A549 (cell line): ENCODE data around the gene PFKFB3. TPM values are rescaled to one million over a fixed set of nuclear protein-coding genes. Genes with fewer than 3 reads are reported as not detected.

ENCODE experiments used
- ATAC-seq, 2 experiments: fragments of 200-7000 bp in 1 of 2; fragments of >200 bp in 1 of 2; cut with Nextera tagmentation in 1 of 2; cut with Tn5 transposase in 1 of 2; 3 replicates each; pipeline versions ENCODE4 v1.8.0 to v1.9.1; 2018 to 2020; ENCODE audit warnings: mild to moderate bottlenecking in 1 of 2, moderate library complexity in 1 of 2
- CTCF ChIA-PET: fragments of 300-600 bp; sonication (Branson Sonifier 250); formaldehyde crosslinking; extraction: SDS; loops from one replicate; lab custom pipeline; 2021; ENCODE audit warnings: antibody characterized with exemption, inconsistent platforms; lab: Yijun Ruan, JAX
- POLR2A ChIA-PET: fragments of 350-600 bp; formaldehyde crosslinking; extraction: SDS; loops from one replicate; lab custom pipeline; 2021; ENCODE audit warnings: antibody characterized with exemption, inconsistent platforms; lab: Yijun Ruan, JAX
- DNase-seq, 2 experiments: peaks; one replicate each; pipeline versions ENCODE4 v3.0.0 to v3.0.0-alpha.2; 2011 to 2016; ENCODE audit warnings: low read depth in 1 of 2, low spot score in 1 of 2
- FAIRE-seq: peaks from 2 replicates; lab custom pipeline; 2011; peaks lifted over from hg19 to GRCh38; lab: Jason Lieb, UNC
- H3K27ac ChIP-seq, 2 experiments: fragments of >200 bp; sonication (Bioruptor Twin); formaldehyde crosslinking; 3 replicates each; pipeline ENCODE4 v1.5.1; 2016 to 2017
- H3K4me1 ChIP-seq: fragments of >200 bp; sonication (Bioruptor Twin); formaldehyde crosslinking; 3 replicates; pipeline ENCODE4 v1.6.1; 2016
- H3K4me2 ChIP-seq: fragments of >200 bp; sonication (Bioruptor Twin); formaldehyde crosslinking; 3 replicates; pipeline ENCODE4 v1.6.1; 2016
- H3K4me3 ChIP-seq: fragments of >200 bp; sonication (Bioruptor Twin); formaldehyde crosslinking; 3 replicates; pipeline ENCODE4 v1.5.1; 2016
- H3K9me3 ChIP-seq: fragments of >200 bp; sonication (Bioruptor Twin); formaldehyde crosslinking; 3 replicates; pipeline ENCODE4 v1.6.1; 2016
- CEBPB ChIP-seq, 2 experiments: fragments of >200 bp in 1 of 2; sonication (Bioruptor Twin) in 1 of 2; formaldehyde crosslinking in 1 of 2; IDR thresholded peaks; 2 replicates each; pipeline ENCODE4 v1.6.1; 2012 to 2016
- CHD2 ChIP-seq: fragments of 150-350 bp; IDR thresholded peaks from 2 replicates; pipeline ENCODE4 v1.6.1; 2014; ENCODE audit warnings: low read length; ENCODE audit not compliant: partially characterized antibody
- CTCF ChIP-seq: fragments of >200 bp; sonication (Bioruptor Twin); formaldehyde crosslinking; IDR thresholded peaks from 3 replicates; pipeline ENCODE4 v1.5.1; 2016
- E2F6 ChIP-seq: IDR thresholded peaks from 2 replicates; pipeline ENCODE4 v1.6.1; 2012; ENCODE audit warnings: low read depth, borderline replicate concordance
- ELK1 ChIP-seq: fragments of 150-350 bp; IDR thresholded peaks from 2 replicates; pipeline ENCODE4 v1.6.1; 2014; ENCODE audit warnings: low read depth, mild to moderate bottlenecking, low read length
- EP300 ChIP-seq, 2 experiments: fragments of >200 bp; sonication (Bioruptor Twin); formaldehyde crosslinking; IDR thresholded peaks; 2 replicates in 1 of 2; 3 replicates in 1 of 2; pipeline ENCODE4 v1.6.1; 2016 to 2017
- FOXS1 ChIP-seq: fragments of 250-450 bp; sonication (Bioruptor Pico); IDR thresholded peaks from 2 replicates; pipeline ENCODE4 v1.5.0; 2020; ENCODE audit warnings: mild to moderate bottlenecking, moderate library complexity
- GATA3 ChIP-seq: IDR thresholded peaks from 2 replicates; pipeline ENCODE4 v1.6.1; 2012; ENCODE audit warnings: borderline replicate concordance
- HES2 ChIP-seq: fragments of >200 bp; sonication (Bioruptor Twin); formaldehyde crosslinking; IDR thresholded peaks from 2 replicates; pipeline ENCODE4 v1.6.1; 2016
- HMGXB4 ChIP-seq: fragments of 250-450 bp; sonication (Bioruptor Pico); IDR thresholded peaks from 2 replicates; pipeline ENCODE4 v1.5.0; 2021; ENCODE audit warnings: mild to moderate bottlenecking, moderate library complexity, borderline replicate concordance
- HOXB13 ChIP-seq: fragments of 250-450 bp; sonication (Bioruptor Pico); IDR thresholded peaks from 2 replicates; pipeline ENCODE4 v1.5.0; 2020; ENCODE audit warnings: low read depth, mild to moderate bottlenecking, moderate library complexity
- HOXB5 ChIP-seq: fragments of 250-450 bp; sonication (Bioruptor Pico); IDR thresholded peaks from 2 replicates; pipeline ENCODE4 v1.5.0; 2020; ENCODE audit warnings: mild to moderate bottlenecking, moderate library complexity
- JUN ChIP-seq, 2 experiments: fragments of >200 bp; sonication (Bioruptor Twin); formaldehyde crosslinking; IDR thresholded peaks; 2 replicates in 1 of 2; 3 replicates in 1 of 2; pipeline ENCODE4 v1.6.1; 2016 to 2017
- KDM5A ChIP-seq: fragments of 200-600 bp; sonication (generic); IDR thresholded peaks from 2 replicates; pipeline ENCODE4 v1.6.1; 2016; ENCODE audit warnings: antibody characterized with exemption, mild to moderate bottlenecking
- MAX ChIP-seq: IDR thresholded peaks from 2 replicates; pipeline ENCODE4 v1.6.1; 2012
- MAZ ChIP-seq: fragments of 150-350 bp; IDR thresholded peaks from 2 replicates; pipeline ENCODE4 v1.6.1; 2014; ENCODE audit warnings: antibody characterized with exemption, low read depth, low read length, borderline replicate concordance
- MYC ChIP-seq: IDR thresholded peaks from 2 replicates; pipeline ENCODE4 v1.6.1; 2012; ENCODE audit warnings: mild to moderate bottlenecking, inconsistent platforms, low read length, improper control_type of control experiment, borderline replicate concordance
- NFE2L2 ChIP-seq: fragments of 150-350 bp; conservative IDR thresholded peaks from 2 replicates; pipeline ENCODE4 v1.6.1; 2014; ENCODE audit warnings: low read length
- NPAS2 ChIP-seq: fragments of 250-450 bp; sonication (Bioruptor Pico); IDR thresholded peaks from 2 replicates; pipeline ENCODE4 v1.8.0; 2022; ENCODE audit warnings: mild to moderate bottlenecking, moderate library complexity, borderline replicate concordance
- POLR2AphosphoS2 ChIP-seq: conservative IDR thresholded peaks from 2 replicates; pipeline ENCODE4 v1.6.1; 2012; ENCODE audit warnings: low read length, improper control_type of control experiment, inconsistent platforms
- RAD21 ChIP-seq, 2 experiments: fragments of >200 bp in 1 of 2; sonication (Bioruptor Twin) in 1 of 2; formaldehyde crosslinking in 1 of 2; IDR thresholded peaks in 1 of 2; conservative IDR thresholded peaks in 1 of 2; 2 replicates in 1 of 2; 3 replicates in 1 of 2; pipeline ENCODE4 v1.6.1; 2012 to 2018; ENCODE audit warnings: inconsistent platforms in 1 of 2
- RCOR1 ChIP-seq: fragments of 150-350 bp; IDR thresholded peaks from 2 replicates; pipeline ENCODE4 v1.6.1; 2014; ENCODE audit warnings: antibody characterized with exemption, low read length, low read depth
- RFX5 ChIP-seq: fragments of 450-650 bp; IDR thresholded peaks from 2 replicates; pipeline ENCODE4 v1.7.1; 2014; ENCODE audit warnings: antibody characterized with exemption, mild to moderate bottlenecking, moderate library complexity
- SMC3 ChIP-seq: fragments of >200 bp; sonication (Bioruptor Twin); formaldehyde crosslinking; IDR thresholded peaks from 3 replicates; pipeline ENCODE4 v1.6.1; 2018; ENCODE audit warnings: inconsistent platforms
- TFCP2L1 ChIP-seq: fragments of 250-450 bp; sonication (Bioruptor Pico); IDR thresholded peaks from 2 replicates; pipeline ENCODE4 v1.5.0; 2021; ENCODE audit warnings: mild to moderate bottlenecking
- USF2 ChIP-seq: fragments of 450-650 bp; IDR thresholded peaks from 2 replicates; pipeline ENCODE4 v1.6.1; 2014; ENCODE audit warnings: antibody characterized with exemption
- ZFP36 ChIP-seq: fragments of 450-650 bp; IDR thresholded peaks from 2 replicates; pipeline ENCODE4 v1.6.1; 2014; ENCODE audit warnings: borderline replicate concordance; ENCODE audit not compliant: partially characterized antibody
- WGBS: methylation state at CpG from one replicate; pipeline ENCODE4 v1.1.6; 2017; ENCODE audit errors: missing lambda C conversion rate; 5-methylcytosine and 5-hydroxymethylcytosine counted together
- polyA plus RNA-seq, 4 experiments: library from polyadenylated mRNA; depleted of rRNA in 3 of 4; stranded (reverse); fragments of >200 nt; fragmentation: RNase III in 1 of 4; extraction: RNeasy Plus Mini Kit Qiagen cat#74134 plus additional on column Dnase treatment in 1 of 4; gene quantifications; 2 replicates in 3 of 4; 3 replicates in 1 of 4; pipeline ENCODE4 v1.2.3, GENCODE V29; 2011 to 2017

Gene PFKFB3
- polyA plus RNA-seq, 2 of the 4 experiments (the other 2 are of a cell fraction) = 139 to 232 TPM

GRCh38 chr10:6202684-6203330 is at the start of gene PFKFB3 (continued):
- peak in 1 of 2 experiments; percentile 14; a peak in 1 of 4 replicates for TF ChIP-seq CEBPB (IDR thresholded peaks at IDR 0.05)
- TF ChIP-seq E2F6 = no peak
- 0 out of 2 replicates have a peak, but pooled peaks have one; percentile 35 for TF ChIP-seq HOXB5 (CRISPR knock-in tag)
- TF ChIP-seq SMC3 = peak; percentile 96
- TF ChIP-seq RAD21 (conservative IDR thresholded peaks at IDR 0.05 in 1 of 2, IDR thresholded peaks at IDR 0.05 in 1 of 2) = peak; percentile 77 to 96
- peak; percentile 29; the same call in 1 of the 2 replicates for TF ChIP-seq GATA3
- peak; percentile 96 to 100 for TF ChIP-seq JUN (IDR thresholded peaks at IDR 0.05)
- no peak for TF ChIP-seq RCOR1
- 0 out of 2 replicates have a peak, but pooled peaks have one; percentile 30 for TF ChIP-seq RFX5
- peak; percentile 97 for TF ChIP-seq MAX
- TF ChIP-seq NFE2L2 = no peak
- no peak for TF ChIP-seq CHD2
- TF ChIP-seq MYC = peak; percentile 97
- TF ChIP-seq TFCP2L1 (CRISPR knock-in tag) = peak; percentile 97
- TF ChIP-seq POLR2AphosphoS2 = no peak
- TF ChIP-seq USF2 = 0 out of 2 replicates have a peak, but pooled peaks have one; percentile 44
- TF ChIP-seq, all 56 proteins: peak for 28

- no peaks in the 10 kb centered on the region for H3K9me3 ChIP-seq
- DNase-seq = no peak
- H3K27ac ChIP-seq = no peak overlapping the region
- 86% methylated on average over 7 of the region's 7 CpGs for WGBS
- no peak overlapping the region for H3K4me2 ChIP-seq
- CTCF ChIA-PET = interaction anchor here (0.6 to 2.6 kb wide), 4 partner anchors 18 to 248 kb away, joined by 3 to 9 read pairs (median 4); partner anchors contain the start of gene PFKFB3
- no peak for ATAC-seq
- TF ChIP-seq HES2 = no peak
- TF ChIP-seq EP300 (IDR thresholded peaks at IDR 0.05) = no peak
- no peak for TF ChIP-seq ELK1
- TF ChIP-seq FOXS1 (CRISPR knock-in tag) = no peak
- TF ChIP-seq, all 56 proteins: peak for 0
- POLR2A ChIA-PET = interaction anchor here (1.6 kb wide), 1 partner anchor 10 kb away, joined by 6 read pairs; no protein-coding TSS in a partner anchor
- Histone ChIP-seq H3K4me1 (peaks cover 8% of the 10 kb centered on the region; the same call in 2 of the 3 replicates), H3K4me3 (no peak overlapping the region)
- no peak for FAIRE-seq
Observed at GRCh38 chr10:6153845-6154244, 48.9 kb upstream of the PFKFB3 start.

DNA sequence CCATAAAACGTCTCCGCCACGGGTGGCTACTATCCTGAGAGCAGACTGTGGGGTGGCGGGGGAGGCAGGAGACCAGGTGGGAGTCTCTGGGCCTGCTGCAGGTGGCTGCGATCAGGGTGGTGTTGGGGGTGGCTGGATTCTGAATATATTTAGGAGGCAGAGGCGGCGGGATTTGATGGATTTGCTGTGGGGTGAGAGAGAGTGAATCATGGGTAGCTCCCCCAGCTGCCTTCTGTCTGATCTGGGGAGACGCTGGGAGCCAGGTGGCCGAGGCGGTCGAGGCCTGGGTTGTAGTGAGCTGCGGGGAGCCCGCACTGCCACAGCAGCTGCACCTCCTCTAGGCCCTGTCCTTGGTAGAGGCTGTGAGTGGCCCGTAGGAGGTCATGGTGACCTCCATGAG is 48.2 kb upstream of the PFKFB3 start:
- Histone ChIP-seq H3K4me2 (no peak overlapping the region), H3K9me3 (no peaks in the 10 kb centered on the region), H3K4me3 (no peak overlapping the region), H3K4me1 (peaks cover 8% of the 10 kb centered on the region; the same call in 2 of the 3 replicates), H3K27ac (no peak overlapping the region)
- ChIA-PET POLR2A (interaction anchor here (1.6 kb wide), 1 partner anchor 9 kb away, joined by 6 read pairs; no protein-coding TSS in a partner anchor), CTCF (interaction anchor here (0.6 to 2.6 kb wide), 3 partner anchors 19 to 247 kb away, joined by 3 to 9 read pairs (median 5); no protein-coding TSS in a partner anchor)
- DNase-seq (no peak), ATAC-seq (no peak), FAIRE-seq (no peak)
- WGBS = 95% methylated on average over 14 of the region's 14 CpGs
- TF ChIP-seq GATA3 (no peak), HMGXB4 (CRISPR knock-in tag) (no peak), KDM5A (no peak), ZFP36 (no peak), MAZ (no peak), HOXB13 (CRISPR knock-in tag) (no peak), NPAS2 (no peak), RFX5 (no peak), CTCF (no peak)
